Caco-2 (cell line): ENCODE measurements around the gene KATNB1. TPM values are rescaled to one million over a fixed set of nuclear protein-coding genes. Genes with fewer than 3 reads are reported as not detected.

ENCODE experiments used
- BruUV-seq: library from RNA; stranded (reverse); fragments of 400-500 nt; replicated peaks from 2 replicates; lab custom pipeline; 2021; lab: Mats Ljungman, UMichigan
- CTCF ChIA-PET: fragments of 300-600 bp; sonication (Branson Sonifier 250); formaldehyde crosslinking; loops from one replicate; lab custom pipeline; 2022; ENCODE audit warnings: antibody characterized with exemption; lab: Charles Lee
- POLR2A ChIA-PET: fragments of 300-600 bp; sonication (Branson Sonifier 250); formaldehyde crosslinking; loops from one replicate; lab custom pipeline; 2022; ENCODE audit warnings: antibody characterized with exemption; lab: Charles Lee
- DNase-seq, 2 experiments: peaks; one replicate each; pipeline versions ENCODE4 v3.0.0 to v3.0.0-alpha.2; 2020 to 2022
- H3K27me3 ChIP-seq: replicated peaks from 2 replicates; pipeline ENCODE4 v1.6.0; 2011; ENCODE audit warnings: low read length; ENCODE audit not compliant: control insufficient read depth, insufficient read depth
- H3K36me3 ChIP-seq: 2 replicates; pipeline ENCODE4 v1.5.1; 2011; ENCODE audit warnings: low read length; ENCODE audit not compliant: control insufficient read depth, insufficient read depth
- H3K4me1 ChIP-seq: fragments of 250-450 bp; sonication (Bioruptor Pico); 2 replicates; pipeline ENCODE4 v1.5.1; 2020; ENCODE audit warnings: mild to moderate bottlenecking
- H3K4me3 ChIP-seq: 2 replicates; pipeline ENCODE4 v1.5.1; 2011; ENCODE audit warnings: low read depth, mild to moderate bottlenecking, control low read depth, low read length
- H3K9me3 ChIP-seq: fragments of 250-450 bp; sonication (Bioruptor Pico); 2 replicates; pipeline ENCODE4 v1.5.1; 2020; ENCODE audit warnings: mild to moderate bottlenecking, moderate library complexity
- H3K27ac Mint-ChIP-seq: one replicate; pipeline ENCODE4 v1.8.0; 2022; ENCODE audit warnings: mixed read lengths; ENCODE audit not compliant: unreplicated experiment
- H3K27me3 Mint-ChIP-seq: one replicate; pipeline ENCODE4 v1.8.0; 2022; ENCODE audit warnings: mixed read lengths; ENCODE audit not compliant: insufficient read depth, unreplicated experiment
- H3K36me3 Mint-ChIP-seq: one replicate; pipeline ENCODE4 v1.8.0; 2022; ENCODE audit warnings: mild to moderate bottlenecking, mixed read lengths; ENCODE audit not compliant: insufficient read depth, unreplicated experiment
- H3K4me1 Mint-ChIP-seq: one replicate; pipeline ENCODE4 v1.8.0; 2022; ENCODE audit warnings: low read depth, mixed read lengths; ENCODE audit not compliant: unreplicated experiment
- H3K4me3 Mint-ChIP-seq: one replicate; pipeline ENCODE4 v1.8.0; 2022; ENCODE audit warnings: mild to moderate bottlenecking, moderate library complexity, mixed read lengths; ENCODE audit not compliant: unreplicated experiment
- H3K9me3 Mint-ChIP-seq: one replicate; pipeline ENCODE4 v1.8.0; 2022; ENCODE audit warnings: mixed read lengths; ENCODE audit not compliant: unreplicated experiment
- intact Hi-C: fragments of 100-400 bp; cut with micrococcal nuclease; formaldehyde crosslinking; loops from one replicate; pipeline ENCODE4 v1.10.0; 2022; ENCODE audit not compliant: unreplicated experiment
- total RNA-seq: library from RNA; stranded (reverse); gene quantifications from 2 replicates; pipeline ENCODE4 v1.2.3, GENCODE V29; 2022
- TF ChIP-seq, protein P1 (sequence below), 2 experiments: fragments of 200-600 bp in 1 of 2; IDR thresholded peaks; 1 replicate in 1 of 2; 2 replicates in 1 of 2; pipeline versions ENCODE4 v1.5.1 to v1.8.0; 2011 to 2022; ENCODE audit warnings: antibody characterized with exemption in 1 of 2, control low read depth in 1 of 2, inconsistent platforms in 1 of 2, low read depth in 1 of 2, low read length in 1 of 2, mild to moderate bottlenecking in 1 of 2, moderate library complexity in 1 of 2; ENCODE audit not compliant: insufficient read depth in 1 of 2, severe bottlenecking in 1 of 2, unreplicated experiment in 1 of 2

The KATNB1 gene
- total RNA-seq, 1 experiment from 2014 or later, result 32.4 TPM

DNA sequence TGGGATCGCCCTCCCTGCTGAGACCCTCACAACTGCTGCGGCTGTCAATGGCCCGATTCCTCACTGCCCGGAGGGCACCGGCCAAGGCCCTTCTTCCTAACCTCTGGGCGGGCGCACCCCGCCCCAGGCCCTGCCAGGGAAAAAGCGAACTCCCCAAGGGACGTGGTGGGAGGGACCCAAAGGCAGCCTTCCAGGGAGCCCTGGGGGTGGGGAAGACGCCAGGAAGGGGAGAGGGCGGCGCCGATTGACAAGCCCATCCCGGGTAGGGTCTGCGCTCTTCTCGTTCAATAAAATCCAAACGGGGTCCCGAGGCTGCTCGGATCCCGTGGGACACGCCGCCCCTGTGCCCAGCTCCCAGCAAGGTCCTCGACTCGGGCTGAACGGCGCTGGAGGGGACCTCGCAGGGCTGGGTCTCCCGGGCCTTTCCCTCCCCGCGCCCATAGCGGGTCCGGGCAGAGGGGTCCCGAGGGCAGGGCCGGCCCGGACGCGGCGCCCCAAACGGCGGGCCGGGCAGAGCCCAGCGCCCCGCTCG, 66.3 kb downstream of the KATNB1 start:
- TF ChIP-seq, protein P1, sequence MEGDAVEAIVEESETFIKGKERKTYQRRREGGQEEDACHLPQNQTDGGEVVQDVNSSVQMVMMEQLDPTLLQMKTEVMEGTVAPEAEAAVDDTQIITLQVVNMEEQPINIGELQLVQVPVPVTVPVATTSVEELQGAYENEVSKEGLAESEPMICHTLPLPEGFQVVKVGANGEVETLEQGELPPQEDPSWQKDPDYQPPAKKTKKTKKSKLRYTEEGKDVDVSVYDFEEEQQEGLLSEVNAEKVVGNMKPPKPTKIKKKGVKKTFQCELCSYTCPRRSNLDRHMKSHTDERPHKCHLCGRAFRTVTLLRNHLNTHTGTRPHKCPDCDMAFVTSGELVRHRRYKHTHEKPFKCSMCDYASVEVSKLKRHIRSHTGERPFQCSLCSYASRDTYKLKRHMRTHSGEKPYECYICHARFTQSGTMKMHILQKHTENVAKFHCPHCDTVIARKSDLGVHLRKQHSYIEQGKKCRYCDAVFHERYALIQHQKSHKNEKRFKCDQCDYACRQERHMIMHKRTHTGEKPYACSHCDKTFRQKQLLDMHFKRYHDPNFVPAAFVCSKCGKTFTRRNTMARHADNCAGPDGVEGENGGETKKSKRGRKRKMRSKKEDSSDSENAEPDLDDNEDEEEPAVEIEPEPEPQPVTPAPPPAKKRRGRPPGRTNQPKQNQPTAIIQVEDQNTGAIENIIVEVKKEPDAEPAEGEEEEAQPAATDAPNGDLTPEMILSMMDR (IDR thresholded peaks at IDR 0.05; ENCODE audit: insufficient read depth in 1 of 2, low read depth in 1 of 2, low read length in 1 of 2, severe bottlenecking in 1 of 2, unreplicated experiment in 1 of 2), result no peak
- no TSS peak for BruUV-seq
- Mint-ChIP-seq H3K4me3 (peak overlapping the region; percentile 92), H3K9me3 (no peaks in the 10 kb centered on the region), H3K27ac (peak overlapping the region; percentile 82), H3K36me3 (peaks cover 19% of the 10 kb centered on the region), H3K4me1 (peaks cover 66% of the 10 kb centered on the region), H3K27me3 (no peaks in the 10 kb centered on the region)
- Histone ChIP-seq H3K9me3 (no peaks in the 10 kb centered on the region), H3K36me3 (no peaks in the 10 kb centered on the region), H3K4me1 (peaks cover 77% of the 10 kb centered on the region), H3K27me3 (no peaks in the 10 kb centered on the region), H3K4me3 (peak overlapping the region; percentile 80)
- peak; percentile 71 to 74 for DNase-seq
- CTCF ChIA-PET, result interaction anchor here (0.8 to 6.7 kb wide), 6 partner anchors 8 to 61 kb away, joined by 3 to 63 read pairs (median 6); no protein-coding TSS in a partner anchor
- POLR2A ChIA-PET, result interaction anchor here (0.9 kb wide), 1 partner anchor 8 kb away, joined by 3 read pairs; no protein-coding TSS in a partner anchor
- intact Hi-C loops, result loop anchor here (1.0 to 2.0 kb wide), 3 partner anchors 10 to 45 kb away; no protein-coding TSS in a partner anchor

DNA sequence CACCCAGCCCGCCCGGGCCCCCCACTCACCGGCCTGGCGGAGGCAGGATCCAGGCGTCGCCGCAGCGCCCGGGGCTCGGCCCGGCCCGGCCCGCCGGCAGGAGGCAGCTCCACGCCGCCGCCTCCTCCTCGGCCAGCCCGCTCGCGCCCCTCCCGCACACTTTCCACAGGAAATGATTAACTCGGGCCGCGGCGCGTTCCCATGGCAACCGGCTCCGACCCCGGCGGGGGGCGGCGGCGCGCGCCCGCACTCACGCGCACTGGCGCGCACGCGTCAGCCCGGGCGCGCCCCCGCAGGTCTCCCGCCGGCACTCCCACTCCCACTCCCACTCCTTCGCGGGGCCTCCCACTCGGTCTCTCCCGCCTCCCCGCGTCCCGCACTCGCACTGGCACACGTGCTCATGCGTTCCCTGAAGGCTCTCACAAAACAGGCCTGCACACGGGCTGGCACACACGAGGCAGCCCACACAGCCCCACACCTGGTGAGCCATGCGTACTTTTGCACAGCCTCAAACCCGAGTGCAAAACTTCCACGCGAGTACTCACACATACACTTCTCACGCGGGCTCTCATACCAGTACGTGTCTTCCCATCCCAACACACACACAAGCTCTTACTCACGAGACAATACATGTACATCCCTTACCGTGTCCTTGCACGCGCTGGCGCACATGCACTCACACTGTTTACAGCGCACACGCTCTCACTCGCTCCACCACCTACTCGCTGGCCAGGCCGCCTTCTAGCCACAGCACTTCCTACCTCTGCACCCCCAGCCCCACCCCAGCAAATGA, 67.0 kb downstream of the KATNB1 start, which contains the start of gene KIFC3:
Gene KIFC3, minus strand, starts transcription at position 151 of the 793 bp plus-strand sequence. CDS start 4,248 bp downstream, outside the sequence.
- no peaks in the 10 kb centered on the region for H3K36me3 ChIP-seq
- H3K4me3 ChIP-seq, result peak within 1 kb of the TSS; percentile 80
- peak within 1 kb of the TSS; percentile 95 for H3K27ac Mint-ChIP-seq
- no peaks in the 10 kb centered on the region for H3K27me3 ChIP-seq
- no peaks in the 10 kb centered on the region for H3K9me3 Mint-ChIP-seq
- peak within 1 kb of the TSS; percentile 92 for H3K4me3 Mint-ChIP-seq
- H3K4me1 Mint-ChIP-seq, result peaks cover 66% of the 10 kb centered on the region
- H3K4me1 ChIP-seq, result peaks cover 78% of the 10 kb centered on the region
- POLR2A ChIA-PET, result interaction anchor here (0.5 to 0.9 kb wide), 3 partner anchors 8 to 222 kb away, joined by 3 to 7 read pairs (median 3); no protein-coding TSS in a partner anchor
- no peaks in the 10 kb centered on the region for H3K9me3 ChIP-seq
- TF ChIP-seq, protein P1 (IDR thresholded peaks at IDR 0.05; ENCODE audit: insufficient read depth in 1 of 2, low read depth in 1 of 2, low read length in 1 of 2, severe bottlenecking in 1 of 2, unreplicated experiment in 1 of 2), result no peak
- peak; percentile 92 to 94 for DNase-seq
- H3K36me3 Mint-ChIP-seq, result peaks cover 16% of the 10 kb centered on the region
- intact Hi-C loops, result loop anchor here (2.0 kb wide), 1 partner anchor 14 kb away; no protein-coding TSS in a partner anchor
- CTCF ChIA-PET, result interaction anchor here (0.8 to 6.7 kb wide), 7 partner anchors 8 to 61 kb away, joined by 3 to 63 read pairs (median 4); no protein-coding TSS in a partner anchor
- H3K27me3 Mint-ChIP-seq, result no peaks in the 10 kb centered on the region
- no TSS peak for BruUV-seq
